ENCODE data around the gene ABCC6. TPM values are rescaled to one million over a fixed set of nuclear protein-coding genes. Genes with fewer than 3 reads are reported as not detected.
"Not testable (repeated sequence)": the region's sequence is repeated elsewhere in the genome, so short reads cannot be mapped to it uniquely, and the experiment has no call there.

Gene ABCC6
- total RNA-seq, 1 donor from 2014 or later: 3.0 TPM

DNA sequence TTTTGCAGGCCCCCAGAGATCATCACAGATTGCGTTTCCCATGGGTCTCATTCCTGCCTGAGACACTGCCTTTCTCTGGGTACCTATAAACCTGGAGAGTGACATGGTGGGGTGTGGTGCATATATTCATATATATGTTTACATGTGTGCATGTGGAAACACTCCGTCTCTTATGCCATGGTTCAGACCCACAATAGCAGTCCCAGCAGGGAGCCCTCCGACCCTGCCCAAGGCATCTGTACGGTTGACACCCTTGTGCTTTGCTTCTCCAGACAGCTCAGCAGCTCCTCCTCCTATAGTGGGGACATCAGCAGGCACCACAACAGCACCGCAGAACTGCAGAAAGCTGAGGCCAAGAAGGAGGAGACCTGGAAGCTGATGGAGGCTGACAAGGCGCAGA is 116.8 kb downstream of the ABCC6 start:
- Mint-ChIP-seq H3K27ac (ENCODE audit: unreplicated experiment) (no peak overlapping the region), H3K27me3 (ENCODE audit: low read depth, unreplicated experiment) (no peaks in the 10 kb centered on the region), H3K9me3 (ENCODE audit: unreplicated experiment) (peaks cover 1% of the 10 kb centered on the region), H3K4me1 (ENCODE audit: low read depth, unreplicated experiment) (no peaks in the 10 kb centered on the region), H3K36me3 (ENCODE audit: low read depth, unreplicated experiment) (peaks cover 35% of the 10 kb centered on the region), H3K4me3 (ENCODE audit: unreplicated experiment) (no peak overlapping the region)
- Histone ChIP-seq H3K4me2 (ENCODE audit: low read length) (no peak overlapping the region), H3K9ac (ENCODE audit: low read length) (no peak overlapping the region), H2AFZ (ENCODE audit: low read depth, low read length) (no peak overlapping the region), H3K9me3 (ENCODE audit: insufficient read depth, low read depth, low read length) (no peaks in the 10 kb centered on the region), H3K4me3 (ENCODE audit: insufficient read depth, low read depth, low read length) (no peak overlapping the region), H3K79me2 (ENCODE audit: insufficient read depth, low read length) (peaks cover 3% of the 10 kb centered on the region), H3K27me3 (ENCODE audit: insufficient read depth, low read length) (no peaks in the 10 kb centered on the region), H4K20me1 (ENCODE audit: insufficient read depth, low read length) (peaks cover 11% of the 10 kb centered on the region), H3K4me1 (ENCODE audit: insufficient read depth, low read length) (no peaks in the 10 kb centered on the region), H3K36me3 (ENCODE audit: insufficient read depth, low read length) (peaks cover 14% of the 10 kb centered on the region), H3K27ac (ENCODE audit: low read depth, low read length) (no peak overlapping the region)
- TF ChIP-seq, protein P1, sequence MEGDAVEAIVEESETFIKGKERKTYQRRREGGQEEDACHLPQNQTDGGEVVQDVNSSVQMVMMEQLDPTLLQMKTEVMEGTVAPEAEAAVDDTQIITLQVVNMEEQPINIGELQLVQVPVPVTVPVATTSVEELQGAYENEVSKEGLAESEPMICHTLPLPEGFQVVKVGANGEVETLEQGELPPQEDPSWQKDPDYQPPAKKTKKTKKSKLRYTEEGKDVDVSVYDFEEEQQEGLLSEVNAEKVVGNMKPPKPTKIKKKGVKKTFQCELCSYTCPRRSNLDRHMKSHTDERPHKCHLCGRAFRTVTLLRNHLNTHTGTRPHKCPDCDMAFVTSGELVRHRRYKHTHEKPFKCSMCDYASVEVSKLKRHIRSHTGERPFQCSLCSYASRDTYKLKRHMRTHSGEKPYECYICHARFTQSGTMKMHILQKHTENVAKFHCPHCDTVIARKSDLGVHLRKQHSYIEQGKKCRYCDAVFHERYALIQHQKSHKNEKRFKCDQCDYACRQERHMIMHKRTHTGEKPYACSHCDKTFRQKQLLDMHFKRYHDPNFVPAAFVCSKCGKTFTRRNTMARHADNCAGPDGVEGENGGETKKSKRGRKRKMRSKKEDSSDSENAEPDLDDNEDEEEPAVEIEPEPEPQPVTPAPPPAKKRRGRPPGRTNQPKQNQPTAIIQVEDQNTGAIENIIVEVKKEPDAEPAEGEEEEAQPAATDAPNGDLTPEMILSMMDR (IDR thresholded peaks at IDR 0.05; ENCODE audit: insufficient read depth, low read depth, low read length): no peak
- no peak for TF ChIP-seq EZH2 (IDR thresholded peaks at IDR 0.05; ENCODE audit: insufficient read depth, low read length)
- DNase-seq (ENCODE audit: low read depth) (no peak), FAIRE-seq (no peak)

- H3K4me3 ChIP-seq (ENCODE audit: insufficient read depth, low read depth, low read length): no peak overlapping the region
- Mint-ChIP-seq H3K27ac (ENCODE audit: unreplicated experiment) (no peak overlapping the region), H3K4me1 (ENCODE audit: low read depth, unreplicated experiment) (no peaks in the 10 kb centered on the region), H3K9me3 (ENCODE audit: unreplicated experiment) (peaks cover 3% of the 10 kb centered on the region), H3K4me3 (ENCODE audit: unreplicated experiment) (no peak overlapping the region), H3K36me3 (ENCODE audit: low read depth, unreplicated experiment) (peaks cover 38% of the 10 kb centered on the region), H3K27me3 (ENCODE audit: low read depth, unreplicated experiment) (no peaks in the 10 kb centered on the region)
- peaks cover 6% of the 10 kb centered on the region for H3K79me2 ChIP-seq (ENCODE audit: insufficient read depth, low read length)
- H3K4me1 ChIP-seq (ENCODE audit: insufficient read depth, low read length): no peaks in the 10 kb centered on the region
- peaks cover 11% of the 10 kb centered on the region for H3K36me3 ChIP-seq (ENCODE audit: insufficient read depth, low read length)
- H2AFZ ChIP-seq (ENCODE audit: low read depth, low read length): no peak overlapping the region
- TF ChIP-seq, protein P1 (IDR thresholded peaks at IDR 0.05; ENCODE audit: insufficient read depth, low read depth, low read length): no peak
- TF ChIP-seq EZH2 (IDR thresholded peaks at IDR 0.05; ENCODE audit: insufficient read depth, low read length): no peak
- H3K9ac ChIP-seq (ENCODE audit: low read length): no peak overlapping the region
- FAIRE-seq (no peak), DNase-seq (ENCODE audit: low read depth) (no peak)
- H3K27me3 ChIP-seq (ENCODE audit: insufficient read depth, low read length): no peaks in the 10 kb centered on the region
- H3K27ac ChIP-seq (ENCODE audit: low read depth, low read length): no peak overlapping the region
- H3K4me2 ChIP-seq (ENCODE audit: low read length): no peak overlapping the region
- no peaks in the 10 kb centered on the region for H3K9me3 ChIP-seq (ENCODE audit: insufficient read depth, low read depth, low read length)
- peaks cover 13% of the 10 kb centered on the region for H4K20me1 ChIP-seq (ENCODE audit: insufficient read depth, low read length)
These were observed 117.6 kb downstream of the ABCC6 start for GRCh38 chr16:16105646-16106045.

- H3K27me3 ChIP-seq (ENCODE audit: insufficient read depth, low read length); H3K27me3 Mint-ChIP-seq (ENCODE audit: low read depth, unreplicated experiment); H3K79me2 ChIP-seq (ENCODE audit: insufficient read depth, low read length); H3K4me2 ChIP-seq (ENCODE audit: low read length); H3K27ac ChIP-seq (ENCODE audit: low read depth, low read length); H3K9me3 ChIP-seq (ENCODE audit: insufficient read depth, low read depth, low read length); H3K4me3 ChIP-seq (ENCODE audit: insufficient read depth, low read depth, low read length); H3K4me1 ChIP-seq (ENCODE audit: insufficient read depth, low read length); H2AFZ ChIP-seq (ENCODE audit: low read depth, low read length); H3K36me3 ChIP-seq (ENCODE audit: insufficient read depth, low read length); H3K9me3 Mint-ChIP-seq (ENCODE audit: unreplicated experiment); H3K27ac Mint-ChIP-seq (ENCODE audit: unreplicated experiment); FAIRE-seq; H3K9ac ChIP-seq (ENCODE audit: low read length); H3K4me3 Mint-ChIP-seq (ENCODE audit: unreplicated experiment); H4K20me1 ChIP-seq (ENCODE audit: insufficient read depth, low read length); DNase-seq (ENCODE audit: low read depth); H3K4me1 Mint-ChIP-seq (ENCODE audit: low read depth, unreplicated experiment): not testable (repeated sequence)
- H3K36me3 Mint-ChIP-seq (ENCODE audit: low read depth, unreplicated experiment): peaks cover 41% of the 10 kb centered on the region
These were observed 118.5 kb downstream of the ABCC6 start for GRCh38 chr16:16104804-16105141.

- H2AFZ ChIP-seq (ENCODE audit: low read depth, low read length); H3K4me2 ChIP-seq (ENCODE audit: low read length); H3K27ac ChIP-seq (ENCODE audit: low read depth, low read length); H3K9me3 Mint-ChIP-seq (ENCODE audit: unreplicated experiment); H3K4me1 Mint-ChIP-seq (ENCODE audit: low read depth, unreplicated experiment); H3K9me3 ChIP-seq (ENCODE audit: insufficient read depth, low read depth, low read length); H4K20me1 ChIP-seq (ENCODE audit: insufficient read depth, low read length); FAIRE-seq; H3K27ac Mint-ChIP-seq (ENCODE audit: unreplicated experiment); H3K79me2 ChIP-seq (ENCODE audit: insufficient read depth, low read length); H3K27me3 Mint-ChIP-seq (ENCODE audit: low read depth, unreplicated experiment); H3K4me3 Mint-ChIP-seq (ENCODE audit: unreplicated experiment); H3K4me1 ChIP-seq (ENCODE audit: insufficient read depth, low read length); H3K27me3 ChIP-seq (ENCODE audit: insufficient read depth, low read length); DNase-seq (ENCODE audit: low read depth); H3K9ac ChIP-seq (ENCODE audit: low read length); H3K4me3 ChIP-seq (ENCODE audit: insufficient read depth, low read depth, low read length): not testable (repeated sequence)
- H3K36me3 ChIP-seq (ENCODE audit: insufficient read depth, low read length): peaks cover 11% of the 10 kb centered on the region
- H3K36me3 Mint-ChIP-seq (ENCODE audit: low read depth, unreplicated experiment): peaks cover 38% of the 10 kb centered on the region
These were observed 119.0 kb downstream of the ABCC6 start for GRCh38 chr16:16104132-16104803.

Data from astrocyte (in vitro differentiated cells and primary cell).